Bone marrow (tissue), 2 donors: Measurements from ENCODE around the gene ITGAL.
"Not testable (repeated sequence)": the region's sequence is repeated elsewhere in the genome, so short reads cannot be mapped to it uniquely, and the experiment has no call there.

Experiments
- DNase-seq, 2 donors: peaks; one replicate each; lab custom pipeline; 2025; lab: John Stamatoyannopoulos, UW

ITGAL gene

GRCh38 chr16:30526137-30526822, 53.7 kb downstream of the ITGAL start, which contains the start of gene ZNF768:
ZNF768 (minus strand) TSS chr16:30526566; CDS start chr16:30526413, 153 bp downstream.
- peak in 1 of 2 donors; percentile 85 for DNase-seq

- DNase-seq: peak; percentile 92 to 98
Observed at GRCh38 chr16:30526823-30527634, 54.5 kb downstream of the ITGAL start.

- peak in 1 of 2 donors; percentile 58 for DNase-seq
Observed at GRCh38 chr16:30527635-30528178, 55.2 kb downstream of the ITGAL start.

- no peak for DNase-seq
Observed at GRCh38 chr16:30528799-30529457, 56.4 kb downstream of the ITGAL start.

GRCh38 chr16:30530163-30531037, 57.9 kb downstream of the ITGAL start:
- no peak for DNase-seq

DNA sequence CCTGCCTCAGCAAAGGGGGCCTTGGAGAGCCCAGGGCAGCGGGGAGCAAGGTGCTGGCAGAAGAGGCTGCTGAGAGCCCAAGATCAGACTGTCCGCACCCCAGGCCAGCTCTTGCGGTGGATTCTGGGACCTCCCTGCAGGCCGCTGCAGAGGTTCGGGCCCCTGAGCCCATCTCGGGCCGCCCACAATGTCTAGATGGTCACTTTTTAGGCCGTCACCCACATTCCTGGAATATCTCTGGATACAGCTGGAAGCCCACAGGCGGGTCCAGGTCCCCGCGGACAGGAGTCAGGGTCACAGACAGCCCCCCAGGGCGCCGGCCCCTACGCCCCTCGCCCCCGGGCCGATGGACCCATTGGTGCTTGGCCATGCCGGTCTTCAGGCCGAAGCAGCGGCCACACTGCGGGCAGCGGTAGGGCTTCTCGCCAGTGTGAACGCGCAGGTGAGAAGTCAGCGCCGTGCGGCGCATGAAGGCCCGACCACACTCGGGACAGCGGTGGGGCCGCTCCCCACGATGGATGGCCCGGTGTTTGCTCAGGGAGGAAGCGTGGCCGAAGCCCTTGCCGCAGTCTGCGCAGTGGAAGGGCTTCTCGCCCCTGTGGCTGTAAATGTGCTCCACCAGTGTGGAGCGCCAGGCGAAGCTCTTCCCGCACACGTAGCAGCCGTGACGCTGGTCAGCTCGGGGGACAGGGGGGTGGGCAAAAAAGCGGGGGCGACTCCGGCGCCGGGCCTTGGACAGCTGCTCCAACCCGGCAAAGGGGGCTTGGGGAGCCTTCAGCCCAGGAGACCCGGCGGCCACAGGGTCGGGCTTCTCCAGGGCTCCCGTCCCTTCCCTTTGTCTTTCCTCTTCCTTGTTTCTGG, 60.0 kb downstream of the ITGAL start:
- no peak for DNase-seq

GRCh38 chr16:30533146-30533522, 60.6 kb downstream of the ITGAL start:
- no peak for DNase-seq

GRCh38 chr16:30533748-30534367, 61.3 kb downstream of the ITGAL start:
- no peak for DNase-seq

- DNase-seq: peak; percentile 50 to 68
Observed at GRCh38 chr16:30534368-30535105, 62.0 kb downstream of the ITGAL start, which contains the start of gene ZNF747. ZNF747 (minus strand) TSS chr16:30534858; CDS start chr16:30534679, 179 bp downstream.

DNA sequence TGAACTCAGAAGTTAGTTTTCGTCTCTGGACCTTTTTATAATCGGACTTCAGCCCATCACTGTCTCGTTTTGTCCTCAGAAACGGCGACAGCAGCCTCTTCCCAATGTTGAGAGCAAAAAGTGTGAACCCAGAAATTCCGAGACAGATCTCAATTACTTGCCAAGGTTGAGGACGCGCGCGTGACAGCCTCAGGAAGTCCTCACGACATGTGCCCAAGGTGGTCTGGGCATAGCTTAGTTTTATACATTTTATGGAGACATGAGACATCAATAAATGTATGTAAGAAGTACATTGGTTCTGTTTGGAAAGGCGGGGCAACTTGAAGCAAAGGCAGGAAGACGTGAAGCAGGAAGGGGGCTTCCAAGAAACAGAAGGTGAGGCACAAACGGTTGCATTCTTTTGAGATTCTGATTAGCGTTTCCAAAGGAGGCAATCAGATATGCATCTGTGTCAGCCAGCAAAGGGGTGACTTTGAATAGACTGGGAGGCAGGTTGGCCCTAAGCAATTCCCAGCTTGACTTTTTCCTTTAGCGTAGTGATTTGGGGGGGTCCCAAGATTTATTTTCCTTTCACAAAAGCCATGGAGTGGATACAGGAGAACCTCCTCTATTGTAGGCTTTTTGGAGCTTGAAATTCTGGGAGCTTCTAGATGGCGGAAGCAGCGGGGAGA, 62.7 kb downstream of the ITGAL start:
- DNase-seq: peak; percentile 30 to 50

- peak in 1 of 2 donors; percentile 56 for DNase-seq
Observed at GRCh38 chr16:30535777-30536190, 63.2 kb downstream of the ITGAL start.

DNA sequence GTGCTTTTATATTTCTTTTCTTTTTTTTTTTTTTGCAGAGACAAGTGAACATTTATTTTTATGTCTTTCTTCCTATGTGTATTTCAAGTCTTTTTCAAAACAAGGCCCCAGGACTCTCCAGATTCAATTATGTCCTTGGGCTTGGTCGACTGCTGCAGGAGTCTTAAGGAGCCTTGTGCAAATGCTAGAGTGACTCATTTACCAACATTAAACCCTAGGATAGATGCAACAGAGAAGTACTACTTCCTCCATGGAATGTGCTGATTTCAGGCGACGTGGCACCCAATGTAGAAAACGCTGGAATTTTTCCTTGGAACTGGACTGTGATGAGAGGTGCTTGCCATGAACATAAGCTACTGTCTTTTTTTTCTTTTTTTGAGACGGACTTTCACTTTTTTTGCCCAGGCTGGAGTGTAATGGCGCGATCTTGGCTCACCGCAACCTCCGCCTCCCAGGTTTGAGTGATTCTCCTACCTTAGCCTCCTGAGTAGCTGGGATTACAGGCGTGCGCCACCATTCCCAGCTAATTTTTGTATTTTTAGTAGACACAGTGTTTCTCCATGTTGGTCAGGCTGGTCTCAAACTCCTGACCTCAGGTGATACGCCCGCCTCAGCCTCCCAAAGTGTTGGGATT, 64.0 kb downstream of the ITGAL start:
- not testable (repeated sequence) for DNase-seq

- DNase-seq: no peak
Observed at GRCh38 chr16:30539000-30539964, 66.7 kb downstream of the ITGAL start.

DNA sequence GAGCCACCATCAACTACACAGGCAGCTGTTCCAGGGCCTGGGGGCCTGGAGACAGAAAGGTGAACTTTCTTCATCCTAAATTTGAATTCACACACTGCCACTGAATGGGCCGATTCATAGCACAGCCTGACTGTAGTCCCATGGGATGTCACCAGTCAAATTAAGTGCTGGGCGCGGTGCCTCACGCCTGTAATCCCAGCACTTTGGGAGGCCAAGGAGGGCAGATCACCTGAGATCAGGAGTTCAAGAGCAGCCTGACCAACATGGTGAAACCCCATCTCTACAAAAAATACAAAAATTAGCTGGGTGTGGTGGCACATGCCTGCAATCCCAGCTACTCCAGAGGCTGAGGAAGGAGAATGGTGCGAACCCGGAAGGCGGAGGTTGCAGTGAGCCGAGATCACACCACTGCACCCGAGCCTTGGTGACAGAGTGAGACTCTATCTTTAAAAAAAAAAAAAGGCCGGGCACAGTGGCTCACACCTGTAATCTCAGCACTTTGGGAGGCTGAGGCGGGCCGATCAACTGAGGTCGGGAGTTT, 67.5 kb downstream of the ITGAL start:
- DNase-seq: not testable (repeated sequence)

- DNase-seq: not testable (repeated sequence)
Observed at GRCh38 chr16:30540916-30541464, 68.4 kb downstream of the ITGAL start.
